Suprapubic skin (tissue), 4 donors: Measurements from ENCODE around the gene NINL. TPM values are rescaled to one million over a fixed set of nuclear protein-coding genes. Genes with fewer than 3 reads are reported as not detected.
"Not testable (repeated sequence)": the region's sequence is repeated elsewhere in the genome, so short reads cannot be mapped to it uniquely, and the experiment has no call there.

Source experiments
- DNase-seq, 2 donors: peaks; one replicate each; pipeline ENCODE4 v3.0.0-alpha.2; 2019; ENCODE audit warnings: low spot score in 2 of 2
- H3K27ac ChIP-seq: fragments of 200-600 bp; sonication (generic); one replicate; pipeline ENCODE4 v1.5.1; 2019
- H3K27me3 ChIP-seq: fragments of 200-600 bp; sonication (generic); one replicate; pipeline ENCODE4 v1.5.1; 2019
- H3K36me3 ChIP-seq: fragments of 200-600 bp; sonication (generic); one replicate; pipeline ENCODE4 v1.5.1; 2019
- H3K4me1 ChIP-seq: fragments of 200-600 bp; sonication (generic); one replicate; pipeline ENCODE4 v1.5.1; 2019
- H3K4me3 ChIP-seq: fragments of 200-600 bp; sonication (generic); one replicate; pipeline ENCODE4 v1.5.1; 2019; ENCODE audit warnings: mild to moderate bottlenecking
- H3K9me3 ChIP-seq: fragments of 200-600 bp; sonication (generic); one replicate; pipeline ENCODE4 v1.5.1; 2019
- EP300 ChIP-seq: sonication (generic); formaldehyde crosslinking; IDR thresholded peaks from one replicate; pipeline ENCODE4 v1.6.1; 2017; ENCODE audit warnings: antibody characterized with exemption
- POLR2A ChIP-seq, 2 donors: fragments of 450-650 bp; IDR thresholded peaks; one replicate each; pipeline ENCODE4 v1.6.1; 2017; ENCODE audit warnings: antibody characterized with exemption in 2 of 2, mild to moderate bottlenecking in 2 of 2, moderate library complexity in 2 of 2
- POLR2AphosphoS5 ChIP-seq, 3 donors: sonication (generic); formaldehyde crosslinking; IDR thresholded peaks; one replicate each; pipeline ENCODE4 v1.6.1; 2017; ENCODE audit warnings: antibody characterized with exemption in 3 of 3
- WGBS: methylation state at CpG from one replicate; pipeline ENCODE4 v1.1.5; 2018; 5-methylcytosine and 5-hydroxymethylcytosine counted together
- total RNA-seq, 4 donors: library from RNA; depleted of rRNA; stranded (reverse); fragments of >200 nt; gene quantifications; one replicate each; pipeline ENCODE4 v1.1.0, GENCODE V29; 2016
- TF ChIP-seq, protein P1 (sequence below), 2 donors: fragments of 200-600 bp in 1 of 2; fragments of 450-650 bp in 1 of 2; sonication (generic) in 1 of 2; IDR thresholded peaks; one replicate each; pipeline ENCODE4 v1.5.1; 2016 to 2019; ENCODE audit warnings: antibody characterized with exemption in 2 of 2, mild to moderate bottlenecking in 1 of 2, moderate library complexity in 1 of 2

The NINL gene
- total RNA-seq, 4 donors from 2014 or later, result 2.0 to 6.9 (median 2.6) TPM

DNA sequence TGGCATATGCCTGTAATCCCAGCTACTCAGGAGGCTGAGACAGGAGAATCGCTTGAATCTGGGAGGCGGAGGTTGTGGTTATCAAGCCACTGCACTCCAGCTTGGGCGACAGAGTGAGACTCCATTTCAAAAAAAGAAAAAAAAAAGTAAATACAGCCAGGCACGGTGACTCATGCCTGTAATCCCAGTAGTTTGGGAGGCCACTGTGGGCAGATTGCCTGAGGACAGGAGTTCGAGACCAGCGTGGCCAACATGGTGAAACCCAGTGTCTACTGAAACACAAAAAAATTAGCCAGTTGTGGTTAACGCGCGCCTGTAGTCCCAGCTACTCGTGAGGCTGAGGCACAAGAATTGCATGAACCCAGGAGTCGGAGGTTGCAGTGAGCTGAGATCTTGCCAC lies 1.5 kb upstream of the NINL start:
- 76% methylated on average over 11 of the region's 11 CpGs for WGBS
- DNase-seq, result no peak
- Histone ChIP-seq H3K4me3 (no peak overlapping the region), H3K27ac (no peak overlapping the region), H3K4me1 (peaks cover 12% of the 10 kb centered on the region), H3K36me3 (no peaks in the 10 kb centered on the region), H3K27me3 (no peaks in the 10 kb centered on the region), H3K9me3 (no peaks in the 10 kb centered on the region)
- no peak for TF ChIP-seq POLR2A (IDR thresholded peaks at IDR 0.05)
- no peak for TF ChIP-seq POLR2AphosphoS5 (IDR thresholded peaks at IDR 0.05)
- TF ChIP-seq, protein P1, sequence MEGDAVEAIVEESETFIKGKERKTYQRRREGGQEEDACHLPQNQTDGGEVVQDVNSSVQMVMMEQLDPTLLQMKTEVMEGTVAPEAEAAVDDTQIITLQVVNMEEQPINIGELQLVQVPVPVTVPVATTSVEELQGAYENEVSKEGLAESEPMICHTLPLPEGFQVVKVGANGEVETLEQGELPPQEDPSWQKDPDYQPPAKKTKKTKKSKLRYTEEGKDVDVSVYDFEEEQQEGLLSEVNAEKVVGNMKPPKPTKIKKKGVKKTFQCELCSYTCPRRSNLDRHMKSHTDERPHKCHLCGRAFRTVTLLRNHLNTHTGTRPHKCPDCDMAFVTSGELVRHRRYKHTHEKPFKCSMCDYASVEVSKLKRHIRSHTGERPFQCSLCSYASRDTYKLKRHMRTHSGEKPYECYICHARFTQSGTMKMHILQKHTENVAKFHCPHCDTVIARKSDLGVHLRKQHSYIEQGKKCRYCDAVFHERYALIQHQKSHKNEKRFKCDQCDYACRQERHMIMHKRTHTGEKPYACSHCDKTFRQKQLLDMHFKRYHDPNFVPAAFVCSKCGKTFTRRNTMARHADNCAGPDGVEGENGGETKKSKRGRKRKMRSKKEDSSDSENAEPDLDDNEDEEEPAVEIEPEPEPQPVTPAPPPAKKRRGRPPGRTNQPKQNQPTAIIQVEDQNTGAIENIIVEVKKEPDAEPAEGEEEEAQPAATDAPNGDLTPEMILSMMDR (IDR thresholded peaks at IDR 0.05), result no peak
- TF ChIP-seq EP300, result no peak

DNA sequence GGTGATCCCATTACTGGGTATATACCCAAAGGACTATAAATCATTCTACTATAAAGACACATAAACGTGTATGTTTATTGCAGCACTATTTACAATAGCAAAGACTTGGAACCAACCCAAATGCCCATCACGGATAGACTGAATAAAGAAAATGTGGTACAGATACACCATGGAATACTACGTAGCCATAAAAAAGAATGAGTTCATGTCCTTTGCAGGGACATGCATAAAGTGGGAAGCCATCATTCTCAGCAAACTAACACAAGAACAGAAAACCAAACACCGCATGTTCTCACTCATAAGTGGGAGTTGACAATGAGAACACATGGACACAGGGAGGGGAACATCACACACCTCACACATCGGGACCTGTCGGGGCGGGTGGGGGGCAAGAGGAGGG lies 1.7 kb downstream of the NINL start:
- H3K27me3 ChIP-seq, H3K9me3 ChIP-seq, DNase-seq, H3K27ac ChIP-seq, H3K36me3 ChIP-seq, H3K4me3 ChIP-seq: not testable (repeated sequence)
- WGBS, result 88% methylated on average over 7 of the region's 7 CpGs
- H3K4me1 ChIP-seq, result peaks cover 18% of the 10 kb centered on the region

DNA sequence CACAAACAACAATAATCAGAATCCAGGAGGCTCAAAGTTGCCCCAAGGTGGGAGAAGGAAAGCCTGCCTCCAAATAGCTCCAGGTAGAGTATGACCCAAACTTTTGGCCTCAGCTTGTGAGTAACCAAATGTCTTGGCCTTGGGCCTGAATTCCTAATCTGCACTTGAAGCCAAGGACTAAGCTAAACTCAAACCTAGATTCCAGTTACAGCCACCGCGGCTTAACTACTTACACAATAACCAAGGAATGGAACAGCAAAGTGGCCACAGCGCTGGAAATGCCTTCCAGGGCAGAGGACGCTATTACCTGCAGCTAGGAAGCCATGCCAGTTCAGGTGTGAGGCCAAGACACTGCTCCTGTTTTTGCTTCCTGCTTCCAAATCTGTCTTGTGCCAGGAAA lies 4.6 kb downstream of the NINL start:
- Histone ChIP-seq H3K27ac (no peak overlapping the region), H3K9me3 (no peaks in the 10 kb centered on the region), H3K4me3 (no peak overlapping the region), H3K4me1 (peaks cover 18% of the 10 kb centered on the region), H3K27me3 (no peaks in the 10 kb centered on the region), H3K36me3 (no peaks in the 10 kb centered on the region)
- no peak for DNase-seq
- WGBS, result 57% methylated on average over 4 of the region's 4 CpGs
- TF ChIP-seq POLR2AphosphoS5 (IDR thresholded peaks at IDR 0.05), result no peak
- no peak for TF ChIP-seq POLR2A (IDR thresholded peaks at IDR 0.05)
- TF ChIP-seq, protein P1 (IDR thresholded peaks at IDR 0.05), result no peak
- TF ChIP-seq EP300, result no peak

DNA sequence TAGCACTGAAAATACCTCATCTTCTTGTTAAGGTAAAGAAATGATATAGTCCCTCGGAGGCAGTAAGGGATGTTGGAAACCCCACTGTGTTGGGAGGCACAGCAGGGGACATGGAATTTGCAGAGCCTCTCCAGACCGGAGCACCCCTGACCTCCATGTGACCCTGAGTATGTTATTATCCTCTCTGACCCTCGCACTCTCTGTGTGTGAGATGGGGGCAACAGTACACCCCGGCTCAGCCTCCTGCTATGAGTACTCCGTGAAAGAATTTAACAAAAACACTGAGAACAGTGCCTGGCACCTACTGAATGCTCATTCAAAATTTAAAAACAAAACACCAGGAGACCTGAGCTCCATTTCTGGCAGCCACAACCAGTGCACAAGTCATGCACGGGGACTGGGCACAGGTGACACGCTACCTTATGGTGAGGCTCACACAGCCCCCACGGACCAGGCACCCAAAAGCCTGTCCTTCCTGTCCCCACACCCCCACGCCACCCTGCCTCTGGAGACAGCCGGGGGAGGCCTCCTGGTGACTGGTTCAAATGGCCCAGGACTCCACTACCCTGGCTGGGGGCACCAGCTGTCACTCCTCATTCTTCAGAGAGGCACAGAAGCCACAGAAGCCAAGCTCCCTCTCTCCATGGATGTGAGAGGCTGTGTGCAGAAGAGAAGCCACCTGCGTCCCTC lies 6.1 kb downstream of the NINL start:
- TF ChIP-seq EP300, result no peak
- no peak for TF ChIP-seq POLR2A (IDR thresholded peaks at IDR 0.05)
- TF ChIP-seq POLR2AphosphoS5 (IDR thresholded peaks at IDR 0.05), result no peak
- WGBS, result 70% methylated on average over 7 of the region's 11 CpGs
- H3K9me3 ChIP-seq, result no peaks in the 10 kb centered on the region
- no peaks in the 10 kb centered on the region for H3K36me3 ChIP-seq
- DNase-seq, result no peak
- no peak overlapping the region for H3K4me3 ChIP-seq
- no peaks in the 10 kb centered on the region for H3K27me3 ChIP-seq
- no peak overlapping the region for H3K27ac ChIP-seq
- H3K4me1 ChIP-seq, result peaks cover 7% of the 10 kb centered on the region

DNA sequence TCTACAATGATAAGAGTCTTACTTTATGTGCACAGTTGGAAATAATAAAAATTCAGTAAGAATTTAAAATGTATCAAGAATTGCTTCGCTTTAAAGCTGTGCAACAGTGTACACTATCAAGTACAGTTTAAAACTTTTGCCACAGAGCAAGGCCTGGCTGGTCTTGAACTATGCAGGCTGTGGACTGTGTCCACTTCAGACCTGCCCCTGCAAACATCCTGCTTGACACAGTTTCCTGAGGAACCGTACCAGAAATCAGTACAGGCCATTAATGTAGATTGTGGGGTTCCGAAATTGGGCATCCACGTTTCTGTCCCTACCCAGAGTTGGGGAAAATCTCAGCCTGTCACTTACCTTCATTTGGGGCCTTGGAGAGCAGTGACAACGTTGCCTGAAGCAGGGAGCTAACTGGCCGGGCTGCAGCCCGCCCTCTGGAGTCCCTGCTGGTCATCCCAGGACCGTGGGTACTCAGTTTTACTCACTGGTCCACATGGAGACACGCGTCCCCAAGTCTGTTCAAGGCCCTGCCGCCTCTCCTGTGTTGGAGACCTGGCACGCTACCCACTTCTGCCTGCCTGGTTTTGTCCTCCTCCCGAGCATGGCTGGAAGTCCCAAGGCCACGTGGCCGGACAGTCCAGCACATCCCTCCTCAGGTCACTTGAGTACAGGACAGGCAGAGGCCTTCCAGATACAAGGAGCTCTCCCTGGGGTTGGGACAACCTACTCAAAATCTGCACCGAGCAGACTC lies 8.4 kb downstream of the NINL start:
- no peak overlapping the region for H3K4me3 ChIP-seq
- H3K27me3 ChIP-seq, result no peaks in the 10 kb centered on the region
- H3K36me3 ChIP-seq, result no peaks in the 10 kb centered on the region
- 89% methylated on average over 15 of the region's 16 CpGs for WGBS
- no peak overlapping the region for H3K27ac ChIP-seq
- no peak for TF ChIP-seq POLR2A (IDR thresholded peaks at IDR 0.05)
- no peak for TF ChIP-seq POLR2AphosphoS5 (IDR thresholded peaks at IDR 0.05)
- TF ChIP-seq EP300, result no peak
- TF ChIP-seq, protein P1 (IDR thresholded peaks at IDR 0.05), result no peak
- H3K4me1 ChIP-seq, result peaks cover 6% of the 10 kb centered on the region
- H3K9me3 ChIP-seq, result no peaks in the 10 kb centered on the region
- DNase-seq, result no peak

DNA sequence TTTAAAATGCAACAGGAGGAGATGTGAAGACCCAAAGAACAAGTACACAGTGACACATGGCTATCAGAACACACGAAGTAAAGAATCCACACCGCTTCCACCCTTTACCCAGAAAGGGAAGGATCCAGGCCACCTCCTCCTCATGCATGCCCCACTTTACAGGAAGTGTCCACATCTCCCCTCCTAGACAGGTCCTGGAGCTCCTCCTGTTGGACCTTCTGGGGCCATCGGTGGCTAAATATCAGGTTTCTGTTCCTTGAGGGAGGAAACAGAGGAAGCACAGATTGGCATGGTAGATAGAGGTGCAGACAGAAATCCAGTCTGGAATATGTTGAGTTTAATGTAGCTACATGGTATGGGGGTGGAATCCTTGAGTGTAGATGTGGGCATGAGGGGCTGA lies 10.9 kb downstream of the NINL start:
- TF ChIP-seq POLR2AphosphoS5 (IDR thresholded peaks at IDR 0.05) (no peak), EP300 (no peak), POLR2A (IDR thresholded peaks at IDR 0.05) (no peak)
- TF ChIP-seq, protein P1 (IDR thresholded peaks at IDR 0.05), result no peak
- H3K27me3 ChIP-seq, result no peaks in the 10 kb centered on the region
- no peaks in the 10 kb centered on the region for H3K36me3 ChIP-seq
- no peak for DNase-seq
- no peak overlapping the region for H3K27ac ChIP-seq
- 87% methylated on average over 3 of the region's 3 CpGs for WGBS
- no peaks in the 10 kb centered on the region for H3K4me1 ChIP-seq
- H3K4me3 ChIP-seq, result no peak overlapping the region
- H3K9me3 ChIP-seq, result no peaks in the 10 kb centered on the region
